HG03565 (cell line): Measurements from ENCODE around the gene THAP3.
A peak's percentile ranks its signal among the peaks of the same experiment; 100 is the strongest.

Experiments used
- ATAC-seq: cut with Tn5 transposase; IDR thresholded peaks from one replicate; pipeline ENCODE4 v1.9.1; 2021; ENCODE audit warnings: mild to moderate bottlenecking, moderate library complexity; ENCODE audit not compliant: unreplicated experiment

The THAP3 gene, protein sequence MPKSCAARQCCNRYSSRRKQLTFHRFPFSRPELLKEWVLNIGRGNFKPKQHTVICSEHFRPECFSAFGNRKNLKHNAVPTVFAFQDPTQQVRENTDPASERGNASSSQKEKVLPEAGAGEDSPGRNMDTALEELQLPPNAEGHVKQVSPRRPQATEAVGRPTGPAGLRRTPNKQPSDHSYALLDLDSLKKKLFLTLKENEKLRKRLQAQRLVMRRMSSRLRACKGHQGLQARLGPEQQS

DNA sequence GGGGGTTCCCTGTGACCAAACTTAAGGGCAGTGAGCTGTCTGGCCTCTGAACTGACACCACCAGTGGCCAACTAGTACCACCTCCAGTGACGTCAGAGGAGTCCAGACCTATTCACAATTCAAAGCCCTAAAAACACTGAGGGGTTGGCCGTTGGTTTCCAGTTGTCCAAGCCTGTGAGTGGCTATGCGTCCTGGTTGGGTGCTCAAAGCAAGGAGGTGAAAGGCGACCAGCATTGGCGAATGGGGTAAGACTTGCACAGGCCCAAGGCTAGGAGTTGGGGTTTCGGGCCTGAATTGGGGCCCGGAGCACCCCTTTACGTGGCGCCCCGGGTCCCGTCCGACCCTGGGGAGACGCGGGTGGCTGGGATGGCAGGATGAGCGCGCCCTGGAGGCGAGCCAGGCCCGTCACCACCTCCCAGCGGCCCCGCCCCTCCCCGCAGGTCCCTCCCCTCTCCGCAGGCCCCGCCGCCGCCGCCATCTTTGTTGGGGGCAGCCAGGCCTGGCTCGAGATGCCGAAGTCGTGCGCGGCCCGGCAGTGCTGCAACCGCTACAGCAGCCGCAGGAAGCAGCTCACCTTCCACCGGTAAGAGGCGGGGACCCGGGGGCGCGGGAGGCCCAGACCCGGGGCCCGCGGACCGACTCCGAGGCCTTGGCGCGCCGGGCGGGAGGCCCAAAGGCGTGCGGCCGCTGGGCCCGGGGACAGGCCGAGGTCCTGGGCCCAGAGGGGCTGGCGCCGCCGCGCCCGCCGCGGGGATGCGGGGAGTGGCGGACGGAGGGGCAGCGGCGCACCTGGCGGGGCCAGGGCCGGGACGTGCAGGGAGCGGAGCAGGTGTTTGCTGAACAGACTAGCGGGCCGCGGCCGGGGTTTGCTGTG lies at the start of gene THAP3:
TSS of gene THAP3 (plus strand) at position 159 of the 874 bp plus-strand sequence. CDS start at position 510, 351 bp downstream.
- peak; percentile 47 for ATAC-seq

DNA sequence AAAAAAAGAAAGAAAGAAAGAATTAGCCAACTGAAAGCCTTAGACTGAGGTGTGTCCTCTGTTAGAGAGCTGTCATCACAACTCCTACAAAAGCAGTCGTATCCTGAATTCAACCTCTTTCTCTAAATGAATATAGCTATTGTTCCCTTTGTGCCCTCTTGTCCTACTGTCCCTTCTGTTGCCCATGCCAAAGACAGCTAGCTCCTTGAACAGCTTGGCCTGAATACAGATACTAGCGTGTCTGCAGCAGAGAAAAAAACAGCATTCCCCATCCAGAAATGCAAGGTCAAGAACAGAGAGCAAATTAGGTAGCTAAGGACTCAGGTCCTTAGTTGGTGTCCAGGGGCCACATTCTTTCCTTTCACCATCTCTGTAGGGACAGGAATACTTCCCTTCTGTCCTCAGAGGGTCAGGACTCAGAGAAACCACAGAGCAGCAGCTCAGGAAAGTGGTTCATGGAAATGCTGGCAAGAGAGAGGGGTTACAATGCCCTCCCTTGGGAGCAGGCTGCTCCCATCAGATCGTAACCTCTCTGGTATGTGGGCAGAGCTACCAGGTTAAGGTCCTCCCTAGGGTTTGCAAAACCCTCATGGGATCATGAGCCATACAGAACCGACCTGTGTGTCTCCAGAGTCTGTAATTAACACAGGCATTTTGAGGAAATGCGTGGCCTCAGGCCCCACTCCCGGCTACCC lies 46.7 kb upstream of the THAP3 start:
- no peak for ATAC-seq

DNA sequence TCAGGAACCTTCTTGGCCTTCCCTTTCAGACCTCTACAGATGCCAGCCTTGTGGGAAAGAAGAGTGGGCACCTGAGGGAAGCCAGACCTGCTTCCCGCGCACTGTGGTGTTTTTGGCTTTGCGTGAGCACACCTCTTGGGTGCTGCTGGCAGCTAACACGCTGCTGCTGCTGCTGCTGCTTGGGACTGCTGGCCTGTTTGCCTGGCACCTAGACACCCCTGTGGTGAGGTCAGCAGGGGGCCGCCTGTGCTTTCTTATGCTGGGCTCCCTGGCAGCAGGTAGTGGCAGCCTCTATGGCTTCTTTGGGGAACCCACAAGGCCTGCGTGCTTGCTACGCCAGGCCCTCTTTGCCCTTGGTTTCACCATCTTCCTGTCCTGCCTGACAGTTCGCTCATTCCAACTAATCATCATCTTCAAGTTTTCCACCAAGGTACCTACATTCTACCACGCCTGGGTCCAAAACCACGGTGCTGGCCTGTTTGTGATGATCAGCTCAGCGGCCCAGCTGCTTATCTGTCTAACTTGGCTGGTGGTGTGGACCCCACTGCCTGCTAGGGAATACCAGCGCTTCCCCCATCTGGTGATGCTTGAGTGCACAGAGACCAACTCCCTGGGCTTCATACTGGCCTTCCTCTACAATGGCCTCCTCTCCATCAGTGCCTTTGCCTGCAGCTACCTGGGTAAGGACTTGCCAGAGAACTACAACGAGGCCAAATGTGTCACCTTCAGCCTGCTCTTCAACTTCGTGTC lies 45.9 kb upstream of the THAP3 start:
- ATAC-seq = no peak

DNA sequence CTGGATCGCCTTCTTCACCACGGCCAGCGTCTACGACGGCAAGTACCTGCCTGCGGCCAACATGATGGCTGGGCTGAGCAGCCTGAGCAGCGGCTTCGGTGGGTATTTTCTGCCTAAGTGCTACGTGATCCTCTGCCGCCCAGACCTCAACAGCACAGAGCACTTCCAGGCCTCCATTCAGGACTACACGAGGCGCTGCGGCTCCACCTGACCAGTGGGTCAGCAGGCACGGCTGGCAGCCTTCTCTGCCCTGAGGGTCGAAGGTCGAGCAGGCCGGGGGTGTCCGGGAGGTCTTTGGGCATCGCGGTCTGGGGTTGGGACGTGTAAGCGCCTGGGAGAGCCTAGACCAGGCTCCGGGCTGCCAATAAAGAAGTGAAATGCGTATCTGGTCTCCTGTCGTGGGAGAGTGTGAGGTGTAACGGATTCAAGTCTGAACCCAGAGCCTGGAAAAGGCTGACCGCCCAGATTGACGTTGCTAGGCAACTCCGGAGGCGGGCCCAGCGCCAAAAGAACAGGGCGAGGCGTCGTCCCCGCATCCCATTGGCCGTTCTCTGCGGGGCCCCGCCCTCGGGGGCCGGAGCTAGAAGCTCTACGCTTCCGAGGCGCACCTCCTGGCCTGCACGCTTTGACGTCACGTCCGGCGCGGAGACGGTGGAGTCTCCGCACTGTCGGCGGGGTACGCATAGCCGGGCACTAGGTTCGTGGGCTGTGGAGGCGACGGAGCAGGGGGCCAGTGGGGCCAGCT lies 45.1 kb upstream of the THAP3 start, which contains the start of gene ZBTB48:
TSS of gene ZBTB48 (plus strand) at position 621 of the 745 bp plus-strand sequence. CDS start 616 bp downstream, outside the sequence.
- ATAC-seq = peak; percentile 93

DNA sequence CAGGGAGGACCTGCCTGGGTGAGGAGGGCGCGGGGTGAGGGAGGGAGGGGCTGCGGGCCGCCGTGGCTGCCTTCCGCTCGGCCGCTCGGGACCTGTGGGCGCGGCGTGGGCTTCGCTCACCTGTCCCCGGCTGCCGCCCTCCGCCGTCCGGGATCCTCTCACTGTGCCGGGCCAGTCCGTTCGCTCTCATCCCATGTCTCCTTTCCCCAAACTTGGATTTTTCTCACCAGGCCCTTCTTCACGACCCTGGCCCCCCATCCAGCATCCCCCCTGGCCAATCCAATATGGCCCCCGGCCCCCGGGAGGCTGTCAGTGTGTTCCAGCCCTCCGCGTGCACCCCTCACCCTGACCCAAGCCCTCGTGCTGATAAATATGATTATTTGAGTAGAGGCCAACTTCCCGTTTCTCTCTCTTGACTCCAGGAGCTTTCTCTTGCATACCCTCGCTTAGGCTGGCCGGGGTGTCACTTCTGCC lies 44.5 kb upstream of the THAP3 start:
- no peak for ATAC-seq

DNA sequence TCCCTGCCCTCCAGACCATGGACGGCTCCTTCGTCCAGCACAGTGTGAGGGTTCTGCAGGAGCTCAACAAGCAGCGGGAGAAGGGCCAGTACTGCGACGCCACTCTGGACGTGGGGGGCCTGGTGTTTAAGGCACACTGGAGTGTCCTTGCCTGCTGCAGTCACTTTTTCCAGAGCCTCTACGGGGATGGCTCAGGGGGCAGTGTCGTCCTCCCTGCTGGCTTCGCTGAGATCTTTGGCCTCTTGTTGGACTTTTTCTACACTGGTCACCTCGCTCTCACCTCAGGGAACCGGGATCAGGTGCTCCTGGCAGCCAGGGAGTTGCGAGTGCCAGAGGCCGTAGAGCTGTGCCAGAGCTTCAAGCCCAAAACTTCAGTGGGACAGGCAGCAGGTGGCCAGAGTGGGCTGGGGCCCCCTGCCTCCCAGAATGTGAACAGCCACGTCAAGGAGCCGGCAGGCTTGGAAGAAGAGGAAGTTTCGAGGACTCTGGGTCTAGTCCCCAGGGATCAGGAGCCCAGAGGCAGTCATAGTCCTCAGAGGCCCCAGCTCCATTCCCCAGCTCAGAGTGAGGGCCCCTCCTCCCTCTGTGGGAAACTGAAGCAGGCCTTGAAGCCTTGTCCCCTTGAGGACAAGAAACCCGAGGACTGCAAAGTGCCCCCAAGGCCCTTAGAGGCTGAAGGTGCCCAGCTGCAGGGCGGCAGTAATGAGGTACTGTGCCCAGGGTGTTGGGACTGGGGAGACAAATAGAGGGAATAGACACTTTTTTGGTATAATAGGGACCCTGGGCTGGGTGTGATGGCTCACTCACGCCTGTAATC lies 43.9 kb upstream of the THAP3 start:
- ATAC-seq = no peak

DNA sequence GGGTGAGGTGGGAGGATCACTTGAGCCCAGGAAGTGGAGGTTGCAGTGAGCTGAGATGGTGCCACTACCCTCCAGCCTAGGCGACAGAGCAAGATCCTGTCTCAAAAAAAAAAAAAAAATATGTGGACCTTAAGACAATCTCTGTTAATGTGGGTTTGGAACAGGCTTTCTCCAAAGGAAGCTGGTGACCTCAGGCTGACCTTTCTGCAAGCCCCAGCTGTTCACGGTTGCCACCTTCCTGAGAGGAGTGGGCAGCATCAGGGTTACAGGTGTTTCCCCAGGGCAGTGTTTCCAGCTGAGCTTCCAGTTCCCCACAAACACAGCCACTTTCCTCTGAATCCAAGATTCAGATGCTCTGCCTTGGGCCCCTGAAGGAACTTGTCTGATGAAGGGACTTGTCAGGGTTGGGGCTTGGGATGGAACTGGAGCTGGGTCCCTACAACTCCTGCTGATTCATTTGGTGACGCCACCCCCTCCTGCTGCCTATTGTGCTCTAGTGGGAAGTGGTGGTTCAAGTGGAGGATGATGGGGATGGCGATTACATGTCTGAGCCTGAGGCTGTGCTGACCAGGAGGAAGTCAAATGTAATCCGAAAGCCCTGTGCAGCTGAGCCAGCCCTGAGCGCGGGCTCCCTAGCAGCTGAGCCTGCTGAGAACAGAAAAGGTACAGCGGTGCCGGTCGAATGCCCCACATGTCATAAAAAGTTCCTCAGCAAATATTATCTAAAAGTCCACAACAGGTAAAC lies 42.9 kb upstream of the THAP3 start:
- no peak for ATAC-seq

DNA sequence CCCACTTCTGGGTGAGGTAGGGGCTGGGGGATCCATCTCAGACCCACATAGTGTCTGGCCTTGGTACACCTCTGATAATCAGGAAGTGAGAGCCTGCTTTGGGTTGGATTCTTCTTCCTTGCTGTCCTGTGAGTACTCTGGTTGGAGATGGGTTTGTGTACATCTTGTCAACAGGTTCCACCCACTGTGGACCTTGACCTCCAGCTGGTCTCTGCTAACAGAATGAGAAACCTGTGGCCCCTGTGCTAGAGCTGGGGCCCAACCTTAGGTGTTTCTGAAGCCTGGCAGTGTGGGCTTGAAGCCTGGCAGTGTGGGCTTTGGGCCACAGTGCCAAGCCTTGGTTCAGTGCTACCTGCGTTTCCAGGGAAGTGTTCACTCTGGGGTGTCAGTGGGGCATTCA lies 42.3 kb upstream of the THAP3 start:
- ATAC-seq = no peak

DNA sequence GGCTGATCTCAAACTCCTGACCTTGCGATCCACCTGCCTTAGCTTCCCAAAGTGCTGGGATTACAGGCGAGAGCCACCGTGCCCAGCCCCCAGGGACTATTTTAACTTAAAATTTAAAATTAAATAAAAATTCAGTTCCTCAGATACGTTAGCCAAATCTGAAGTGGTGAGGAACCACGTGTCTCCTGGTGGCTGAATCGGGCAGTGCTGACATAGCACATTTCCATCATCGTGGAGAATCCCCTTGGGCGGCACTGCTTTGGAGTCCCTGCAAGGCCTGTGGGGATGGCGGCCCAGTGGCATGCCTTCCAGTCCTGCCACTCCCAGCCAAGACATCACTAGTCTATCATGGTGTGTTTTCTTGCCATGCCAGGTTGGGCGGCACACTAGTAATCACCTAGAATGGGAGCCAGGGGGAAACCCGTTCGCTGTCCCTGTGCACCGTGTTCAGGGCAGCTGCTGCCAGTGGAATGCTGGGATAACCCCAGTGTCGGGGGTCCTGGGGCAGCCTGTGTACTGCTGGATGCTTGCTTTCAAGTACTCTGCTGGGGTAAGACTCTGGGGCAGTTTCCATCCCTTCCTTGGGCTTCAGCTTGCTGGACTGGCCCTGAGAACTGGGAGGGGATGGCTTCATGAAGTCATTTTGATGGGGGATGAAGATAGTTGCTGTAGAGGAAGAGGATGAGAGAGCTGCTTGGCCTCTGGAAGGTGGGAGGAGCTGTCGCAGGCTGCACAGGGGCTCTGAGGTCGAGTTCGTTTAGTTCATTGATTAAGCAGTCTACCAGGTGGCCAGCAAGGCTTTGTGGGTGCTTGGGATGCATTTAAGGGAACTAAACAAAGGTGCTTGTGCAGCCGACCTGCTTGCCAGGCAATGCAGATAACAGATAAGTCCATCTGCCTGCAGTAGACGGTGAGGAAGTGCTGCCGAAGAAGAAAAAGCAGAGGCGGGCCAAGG lies 40.3 kb upstream of the THAP3 start:
- no peak for ATAC-seq

DNA sequence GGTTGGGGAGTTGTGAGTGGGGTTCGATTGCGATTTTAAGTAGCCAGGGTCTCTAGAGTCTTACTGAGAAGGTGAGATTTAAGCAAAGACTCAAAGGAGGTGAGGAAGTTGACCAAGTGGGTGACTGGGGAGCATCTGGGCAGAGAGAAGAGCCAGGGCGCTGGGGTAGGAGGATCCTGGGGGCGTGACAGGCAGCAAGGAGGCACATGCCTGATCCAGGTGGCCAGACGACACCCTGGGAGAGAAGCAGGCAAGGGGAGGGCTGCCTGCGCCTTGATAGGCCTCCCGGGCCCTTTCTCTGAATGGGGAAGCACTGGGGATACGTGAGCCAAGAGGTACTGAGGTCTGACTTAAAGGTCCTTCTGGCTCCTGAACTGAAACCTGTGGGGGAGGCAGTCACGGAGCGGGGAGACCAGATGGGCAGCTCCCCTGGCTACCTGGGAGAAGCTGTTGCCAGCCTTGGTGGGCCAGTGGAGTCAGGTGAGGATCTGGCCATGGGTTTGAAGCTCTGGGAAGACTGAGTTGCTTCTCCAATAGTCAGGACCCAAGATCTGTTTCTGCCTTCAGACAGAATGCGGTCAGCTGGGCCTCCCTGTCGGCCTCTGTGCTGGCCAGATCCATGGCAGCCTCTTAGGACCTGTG lies 39.5 kb upstream of the THAP3 start:
- ATAC-seq = no peak

DNA sequence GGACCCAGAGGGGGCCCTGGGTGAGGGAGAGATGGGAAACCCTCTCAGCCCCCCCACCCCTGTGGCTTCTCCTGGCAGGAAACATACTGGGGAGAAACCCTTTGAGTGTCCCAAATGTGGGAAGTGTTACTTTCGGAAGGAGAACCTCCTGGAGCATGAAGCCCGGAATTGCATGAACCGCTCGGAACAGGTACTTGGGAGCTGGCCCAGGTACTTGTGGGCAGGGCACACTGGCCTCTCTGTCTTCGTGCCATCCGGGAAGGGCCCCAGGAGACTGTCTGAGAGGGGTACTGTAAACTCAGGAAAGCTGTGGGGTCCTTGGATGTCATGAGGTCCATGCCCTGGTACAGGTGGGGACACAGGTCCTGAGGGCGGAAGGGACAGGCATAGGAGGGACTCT lies 38.8 kb upstream of the THAP3 start:
- ATAC-seq = no peak

DNA sequence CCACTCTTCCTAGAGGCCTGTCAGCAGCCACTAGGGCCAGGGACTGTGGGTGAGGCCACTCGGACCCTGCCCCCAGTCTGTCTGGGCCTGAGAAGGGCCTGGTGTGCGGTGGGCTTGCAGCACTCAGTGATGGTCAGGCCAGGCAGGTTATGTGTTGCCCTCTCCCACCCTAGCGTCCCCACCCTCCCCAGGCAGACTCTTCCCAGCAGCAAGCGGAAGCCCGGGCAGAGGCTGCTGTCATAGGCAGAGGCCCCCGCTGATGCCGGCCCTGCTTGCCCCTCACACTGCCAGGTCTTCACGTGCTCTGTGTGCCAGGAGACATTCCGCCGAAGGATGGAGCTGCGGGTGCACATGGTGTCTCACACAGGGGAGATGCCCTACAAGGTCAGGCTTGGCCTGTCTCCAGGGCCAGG lies 38.3 kb upstream of the THAP3 start:
- ATAC-seq = no peak

DNA sequence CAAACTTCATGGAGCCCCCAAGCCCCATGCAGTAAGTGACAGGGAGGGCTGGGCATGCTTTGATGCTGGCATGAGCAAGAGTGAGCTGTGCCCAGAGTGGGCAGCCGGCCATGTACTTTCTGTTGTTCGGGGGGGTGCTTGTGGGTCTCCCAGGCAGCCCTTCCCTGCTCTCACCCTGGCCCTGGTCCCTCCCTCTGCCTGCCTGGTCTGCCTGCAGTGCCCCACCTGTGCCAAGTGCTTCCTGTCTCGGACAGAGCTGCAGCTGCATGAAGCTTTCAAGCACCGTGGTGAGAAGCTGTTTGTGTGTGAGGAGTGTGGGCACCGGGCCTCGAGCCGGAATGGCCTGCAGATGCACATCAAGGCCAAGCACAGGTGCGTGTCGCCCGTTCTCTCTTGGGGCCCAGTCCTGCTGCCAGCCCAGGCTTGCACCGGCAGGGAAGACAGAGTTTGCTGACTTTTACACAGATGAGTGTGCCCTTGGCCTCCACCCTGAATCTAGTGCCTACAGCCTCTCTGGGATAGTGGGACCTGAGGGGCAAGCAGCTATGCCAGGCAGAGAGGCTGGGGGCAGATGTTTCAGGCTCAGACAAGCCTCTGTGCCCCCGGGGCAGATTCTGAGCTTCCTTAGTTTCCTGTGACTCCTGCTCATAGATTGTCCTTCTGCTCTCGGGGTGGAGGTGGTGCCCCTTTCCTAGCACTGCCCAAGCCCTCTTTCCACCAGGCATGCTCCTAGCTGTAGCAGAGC lies 37.2 kb upstream of the THAP3 start:
- no peak for ATAC-seq

DNA sequence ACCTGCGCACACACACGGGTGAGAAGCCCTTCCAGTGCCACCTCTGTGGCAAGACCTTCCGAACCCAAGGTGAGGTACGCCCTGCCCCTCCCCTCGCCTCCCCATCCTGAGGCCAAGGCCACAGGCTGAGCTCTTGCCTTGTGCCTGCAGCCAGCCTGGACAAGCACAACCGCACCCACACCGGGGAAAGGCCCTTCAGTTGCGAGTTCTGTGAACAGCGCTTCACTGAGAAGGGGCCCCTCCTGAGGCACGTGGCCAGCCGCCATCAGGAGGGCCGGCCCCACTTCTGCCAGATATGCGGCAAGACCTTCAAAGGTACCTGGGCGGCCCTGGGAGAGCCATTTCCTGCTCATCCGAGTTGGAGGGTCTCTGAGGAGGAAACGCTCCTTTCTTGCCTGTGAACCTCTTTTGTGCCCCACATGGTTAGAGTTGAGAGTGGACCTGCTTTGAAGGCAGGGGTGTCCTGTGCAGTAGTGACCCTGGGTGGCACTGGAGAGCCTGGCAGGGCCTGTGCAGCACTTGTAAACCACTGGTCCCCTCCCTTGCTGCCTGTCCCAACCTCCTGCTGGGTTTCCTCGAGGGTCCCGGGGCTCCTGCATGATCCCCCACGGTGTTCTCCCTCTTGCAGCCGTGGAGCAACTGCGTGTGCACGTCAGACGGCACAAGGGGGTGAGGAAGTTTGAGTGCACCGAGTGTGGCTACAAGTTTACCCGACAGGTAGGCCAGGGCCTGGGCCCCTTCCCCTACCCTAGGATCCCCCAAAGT lies 36.4 kb upstream of the THAP3 start:
- ATAC-seq = no peak

DNA sequence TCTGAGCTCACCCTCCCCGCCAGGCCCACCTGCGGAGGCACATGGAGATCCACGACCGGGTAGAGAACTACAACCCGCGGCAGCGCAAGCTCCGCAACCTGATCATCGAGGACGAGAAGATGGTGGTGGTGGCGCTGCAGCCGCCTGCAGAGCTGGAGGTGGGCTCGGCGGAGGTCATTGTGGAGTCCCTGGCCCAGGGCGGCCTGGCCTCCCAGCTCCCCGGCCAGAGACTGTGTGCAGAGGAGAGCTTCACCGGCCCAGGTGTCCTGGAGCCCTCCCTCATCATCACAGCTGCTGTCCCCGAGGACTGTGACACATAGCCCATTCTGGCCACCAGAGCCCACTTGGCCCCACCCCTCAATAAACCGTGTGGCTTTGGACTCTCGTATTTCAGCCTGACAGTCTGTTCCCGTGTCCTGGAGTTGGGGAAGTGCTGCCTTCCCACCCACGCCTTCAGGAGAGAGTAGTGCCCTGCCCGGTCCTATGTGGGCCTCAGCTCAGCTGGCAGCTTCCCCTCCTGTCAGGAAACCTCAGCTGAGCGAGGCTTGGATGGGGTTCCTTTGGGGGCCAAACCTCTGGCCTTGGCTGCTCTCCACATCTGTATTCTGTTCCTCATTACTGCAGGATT lies 35.7 kb upstream of the THAP3 start:
- no peak for ATAC-seq
